H7 (cell line): ENCODE results near the gene PCBP3. TPM values are rescaled to one million over a fixed set of nuclear protein-coding genes. Genes with fewer than 3 reads are reported as not detected.
"Not testable (repeated sequence)": the region's sequence is repeated elsewhere in the genome, so short reads cannot be mapped to it uniquely, and the experiment has no call there.

Experiments
- DNase-seq: peaks from one replicate; pipeline ENCODE4 v3.0.0; 2012
- H3K27me3 ChIP-seq: 2 replicates; pipeline ENCODE4 v1.6.0; 2011; ENCODE audit warnings: mild to moderate bottlenecking, low read length; ENCODE audit not compliant: control insufficient read depth, insufficient read depth
- H3K36me3 ChIP-seq: replicated peaks from 2 replicates; pipeline ENCODE4 v1.5.1; 2011; ENCODE audit warnings: low read length; ENCODE audit not compliant: control insufficient read depth, insufficient read depth
- H3K4me3 ChIP-seq: 2 replicates; pipeline ENCODE4 v1.5.1; 2011; ENCODE audit warnings: low read depth, mild to moderate bottlenecking, control low read depth, low read length, moderate library complexity; ENCODE audit not compliant: insufficient read depth
- total RNA-seq: library from RNA; depleted of rRNA; stranded (reverse); fragments of >200 nt; shearing (Covaris generic); gene quantifications from 2 replicates; pipeline ENCODE4 v1.2.3, GENCODE V29; 2014

Gene PCBP3
- total RNA-seq, 1 experiment from 2014 or later, result 1.8 TPM

- H3K36me3 ChIP-seq, DNase-seq, H3K4me3 ChIP-seq, H3K27me3 ChIP-seq: not testable (repeated sequence)
Measured at GRCh38 chr21:45621435-45622331, 21.8 kb upstream of the PCBP3 start.

- H3K4me3 ChIP-seq, result no peak overlapping the region
- H3K27me3 ChIP-seq, result no peaks in the 10 kb centered on the region
- peak; percentile 54 for DNase-seq
- H3K36me3 ChIP-seq, result no peaks in the 10 kb centered on the region
Measured at GRCh38 chr21:45622416-45623097, 21.0 kb upstream of the PCBP3 start.

GRCh38 chr21:45623436-45623835 is 20.1 kb upstream of the PCBP3 start:
- H3K27me3 ChIP-seq, result no peaks in the 10 kb centered on the region
- no peak overlapping the region for H3K4me3 ChIP-seq
- no peaks in the 10 kb centered on the region for H3K36me3 ChIP-seq
- peak; percentile 4 for DNase-seq

- not testable (repeated sequence) for H3K4me3 ChIP-seq, DNase-seq, H3K36me3 ChIP-seq, H3K27me3 ChIP-seq
Measured at GRCh38 chr21:45626127-45626526, 17.4 kb upstream of the PCBP3 start.

GRCh38 chr21:45629046-45629981 is 14.2 kb upstream of the PCBP3 start:
- H3K4me3 ChIP-seq, result no peak overlapping the region
- no peaks in the 10 kb centered on the region for H3K36me3 ChIP-seq
- H3K27me3 ChIP-seq, result no peaks in the 10 kb centered on the region
- DNase-seq, result peak; percentile 22

GRCh38 chr21:45630066-45630694 is 13.3 kb upstream of the PCBP3 start:
- no peak for DNase-seq
- no peaks in the 10 kb centered on the region for H3K36me3 ChIP-seq
- H3K27me3 ChIP-seq, result no peaks in the 10 kb centered on the region
- no peak overlapping the region for H3K4me3 ChIP-seq

- H3K36me3 ChIP-seq, result no peaks in the 10 kb centered on the region
- DNase-seq, result no peak
- no peaks in the 10 kb centered on the region for H3K27me3 ChIP-seq
- no peak overlapping the region for H3K4me3 ChIP-seq
Measured at GRCh38 chr21:45630876-45631275, 12.6 kb upstream of the PCBP3 start.

GRCh38 chr21:45631540-45631939 is 12.0 kb upstream of the PCBP3 start:
- H3K36me3 ChIP-seq, result no peaks in the 10 kb centered on the region
- DNase-seq, result no peak
- H3K27me3 ChIP-seq, result no peaks in the 10 kb centered on the region
- H3K4me3 ChIP-seq, result no peak overlapping the region

GRCh38 chr21:45632160-45632559 is 11.4 kb upstream of the PCBP3 start:
- H3K36me3 ChIP-seq, result no peaks in the 10 kb centered on the region
- no peaks in the 10 kb centered on the region for H3K27me3 ChIP-seq
- H3K4me3 ChIP-seq, result no peak overlapping the region
- no peak for DNase-seq

GRCh38 chr21:45632637-45633251 is 10.8 kb upstream of the PCBP3 start:
- H3K4me3 ChIP-seq, result no peak overlapping the region
- H3K27me3 ChIP-seq, result no peaks in the 10 kb centered on the region
- no peaks in the 10 kb centered on the region for H3K36me3 ChIP-seq
- DNase-seq, result no peak

GRCh38 chr21:45634511-45635183 is 8.9 kb upstream of the PCBP3 start:
- no peaks in the 10 kb centered on the region for H3K36me3 ChIP-seq
- no peak overlapping the region for H3K4me3 ChIP-seq
- DNase-seq, result peak; percentile 50
- no peaks in the 10 kb centered on the region for H3K27me3 ChIP-seq

- Histone ChIP-seq H3K27me3 (no peaks in the 10 kb centered on the region), H3K36me3 (no peaks in the 10 kb centered on the region), H3K4me3 (no peak overlapping the region)
- no peak for DNase-seq
Measured at GRCh38 chr21:45635271-45636151, 8.0 kb upstream of the PCBP3 start.
